Kidney (tissue), 14 donors: ENCODE data around the gene SLC9A3. TPM values are rescaled to one million over a fixed set of nuclear protein-coding genes. Genes with fewer than 3 reads are reported as not detected.

Experiments
- DNase-seq, 5 donors: peaks; one replicate each; pipeline ENCODE4 v3.0.0-alpha.2; 2013 to 2020
- FAIRE-seq: peaks from 2 replicates; lab custom pipeline; 2012; peaks lifted over from hg19 to GRCh38; lab: Jason Lieb, UNC
- H3K27ac ChIP-seq, 2 donors: one replicate each; pipeline ENCODE4 v1.7.0; 2013; ENCODE audit warnings: low read depth in 2 of 2, low read length in 2 of 2, inconsistent platforms in 1 of 2
- H3K27me3 ChIP-seq: one replicate; pipeline ENCODE4 v1.7.1; 2013; ENCODE audit warnings: low read length, inconsistent platforms; ENCODE audit not compliant: control insufficient read depth, insufficient read depth
- H3K36me3 ChIP-seq, 3 donors: one replicate each; pipeline versions ENCODE4 v1.7.0 to v1.7.1; 2013; ENCODE audit warnings: low read length in 3 of 3, control low read depth in 1 of 3, inconsistent platforms in 1 of 3; ENCODE audit not compliant: insufficient read depth in 3 of 3, control insufficient read depth in 2 of 3
- H3K4me1 ChIP-seq, 3 donors: one replicate each; pipeline versions ENCODE4 v1.7.0 to v1.7.1; 2013; ENCODE audit warnings: low read length in 3 of 3, inconsistent platforms in 1 of 3, low read depth in 1 of 3; ENCODE audit not compliant: control insufficient read depth in 2 of 3, insufficient read depth in 2 of 3
- H3K4me3 ChIP-seq, 3 donors: one replicate each; pipeline versions ENCODE4 v1.7.0 to v1.8.1; 2013; ENCODE audit warnings: low read length in 3 of 3, control low read depth in 1 of 3, inconsistent platforms in 1 of 3
- H3K9ac ChIP-seq, 3 donors: one replicate each; pipeline versions ENCODE4 v1.7.0 to v1.7.1; 2013; ENCODE audit warnings: low read length in 3 of 3, control low read depth in 1 of 3, inconsistent platforms in 1 of 3
- H3K9me3 ChIP-seq, 3 donors: one replicate each; pipeline versions ENCODE4 v1.7.0 to v1.7.1; 2013; ENCODE audit warnings: low read length in 3 of 3, control low read depth in 1 of 3, inconsistent platforms in 1 of 3; ENCODE audit not compliant: control insufficient read depth in 2 of 3, insufficient read depth in 1 of 3
- CTCF ChIP-seq: IDR thresholded peaks from 3 replicates; pipeline ENCODE4 v1.5.1; 2012; ENCODE audit warnings: mild to moderate bottlenecking, moderate library complexity, borderline replicate concordance; ENCODE audit not compliant: insufficient read depth; ENCODE audit errors: extremely low read depth
- intact Hi-C: fragments of 100-400 bp; cut with DNase I; formaldehyde crosslinking; loops from one replicate; pipeline ENCODE4 v1.11.1; 2022
- polyA plus RNA-seq: library from polyadenylated mRNA; stranded (reverse); fragments of 350-450 nt; fragmentation: Illumina TruSeq; extraction: RNeasy Lipid Tissue Mini Kit (QIAGEN cat#74804); gene quantifications from one replicate; pipeline ENCODE4 v1.2.3, GENCODE V29; 2014; ENCODE audit warnings: low read depth, low replicate concordance; ENCODE audit not compliant: insufficient read depth
- total RNA-seq: library from RNA; stranded (reverse); fragmentation: NEBNext Ultra II Directional; extraction: Animal tissue kit (Norgen Biotek cat#: 25700); gene quantifications from one replicate; pipeline ENCODE4 v1.2.1, GENCODE V29; 2021
- donor health status: control.
- donor health status: control.
- donor health status: control.
- donor health status: control.
- donor health status: control.
- donor health status: DM: yes; HTN: yes; CAD: no.
- donor health status: Normal renal cell carcinoma (clear cell type).

Gene SLC9A3
- total and polyA plus RNA-seq, 2 donors from 2014 or later = 10.5 to 36.9 TPM

GRCh38 chr5:531101-531748 is 7.0 kb upstream of the SLC9A3 start:
- DNase-seq = peak; percentile 64 to 83 (median 74)
- no peaks in the 10 kb centered on the region for H3K9me3 ChIP-seq
- no peak overlapping the region for H3K4me3 ChIP-seq
- FAIRE-seq = no peak
- no peak overlapping the region for H3K27ac ChIP-seq
- no peaks in the 10 kb centered on the region for H3K4me1 ChIP-seq
- no peaks in the 10 kb centered on the region for H3K36me3 ChIP-seq
- peaks cover 16% of the 10 kb centered on the region for H3K27me3 ChIP-seq
- no peak overlapping the region for H3K9ac ChIP-seq
- no peak for TF ChIP-seq CTCF
- intact Hi-C loops = no loop called here

- intact Hi-C loops = no loop called here
- peaks cover 21% of the 10 kb centered on the region for H3K27me3 ChIP-seq
- FAIRE-seq (no peak), DNase-seq (peak in 3 of 5 donors; percentile 45 to 75 (median 45))
- no peaks in the 10 kb centered on the region for H3K9me3 ChIP-seq
- no peak overlapping the region for H3K27ac ChIP-seq
- no peak for TF ChIP-seq CTCF
- H3K9ac ChIP-seq = no peak overlapping the region
- no peak overlapping the region for H3K4me3 ChIP-seq
- H3K4me1 ChIP-seq = no peaks in the 10 kb centered on the region
- no peaks in the 10 kb centered on the region for H3K36me3 ChIP-seq
Measured at GRCh38 chr5:530001-530955, 6.0 kb upstream of the SLC9A3 start.

GRCh38 chr5:528629-529511 is 4.6 kb upstream of the SLC9A3 start:
- intact Hi-C loops = no loop called here
- TF ChIP-seq CTCF = no peak
- Histone ChIP-seq H3K4me3 (no peak overlapping the region), H3K27me3 (peaks cover 24% of the 10 kb centered on the region), H3K9me3 (no peaks in the 10 kb centered on the region), H3K4me1 (no peaks in the 10 kb centered on the region), H3K27ac (no peak overlapping the region), H3K9ac (no peak overlapping the region), H3K36me3 (no peaks in the 10 kb centered on the region)
- FAIRE-seq (no peak), DNase-seq (peak in 2 of 5 donors; percentile 54 to 62)
